ENCODE data around the gene BFSP2.

GRCh38 chr3:133457025-133457424, 57.2 kb downstream of the BFSP2 start:
- TF ChIP-seq CTCF (IDR thresholded peaks at IDR 0.05) (no peak), EP300 (IDR thresholded peaks at IDR 0.05) (no peak), POLR2A (IDR thresholded peaks at IDR 0.05) (no peak)
